Adrenal gland (tissue), 12 donors: ENCODE measurements around the gene PKNOX1. TPM values are rescaled to one million over a fixed set of nuclear protein-coding genes. Genes with fewer than 3 reads are reported as not detected.
A peak's percentile ranks its signal among the peaks of the same experiment; 100 is the strongest.

Experiments used
- DNase-seq, 7 donors: peaks; one replicate each; pipeline ENCODE4 v3.0.0-alpha.2; 2019 to 2020
- H3K27ac ChIP-seq, 5 donors: fragments of 200-600 bp; sonication (generic) in 4 of 5; 1 replicate in 3 of 5; 2 replicates in 2 of 5; pipeline versions ENCODE4 v1.5.1 to v1.8.0; 2016 to 2020; ENCODE audit warnings: mild to moderate bottlenecking in 1 of 5
- H3K27me3 ChIP-seq: fragments of 200-600 bp; 2 replicates; pipeline ENCODE4 v1.8.0; 2021
- H3K36me3 ChIP-seq, 2 donors: fragments of 200-600 bp; replicated peaks in 1 of 2; 1 replicate in 1 of 2; 2 replicates in 1 of 2; pipeline versions ENCODE4 v1.5.1 to v1.8.0; 2018 to 2022
- H3K4me1 ChIP-seq, 2 donors: fragments of 200-600 bp; replicated peaks in 1 of 2; 1 replicate in 1 of 2; 2 replicates in 1 of 2; pipeline versions ENCODE4 v1.5.1 to v1.8.0; 2018 to 2021
- H3K4me3 ChIP-seq, 4 donors: fragments of 200-600 bp; sonication (generic) in 3 of 4; one replicate each; pipeline ENCODE4 v1.5.1; 2016 to 2018
- H3K9me3 ChIP-seq, 3 donors: fragments of 200-600 bp; sonication (generic) in 1 of 3; replicated peaks in 1 of 3; 1 replicate in 2 of 3; 2 replicates in 1 of 3; pipeline versions ENCODE4 v1.5.1 to v1.8.0; 2016 to 2021
- POLR2A ChIP-seq, 2 donors: fragments of 450-650 bp; IDR thresholded peaks; one replicate each; pipeline ENCODE4 v1.6.1; 2017; ENCODE audit warnings: antibody characterized with exemption in 2 of 2, mild to moderate bottlenecking in 2 of 2, moderate library complexity in 1 of 2
- WGBS, 4 donors: extraction: QIAGEN DNeasy Blood & Tissue Kit in 2 of 4; methylation state at CpG; one replicate each; pipeline versions ENCODE4 v1.1.5 to v1.1.7; 2013 to 2017; 5-methylcytosine and 5-hydroxymethylcytosine counted together
- intact Hi-C, 2 donors: fragments of 100-400 bp; cut with DNase I; formaldehyde crosslinking; loops; one replicate each; pipeline versions ENCODE4 v1.14.1 to v1.15.0; 2022 to 2023
- polyA plus RNA-seq, 3 donors: library from polyadenylated mRNA; stranded (reverse); fragments of 200-250 nt in 2 of 3; fragments of 350-450 nt in 1 of 3; fragmentation: Illumina TruSeq in 1 of 3; extraction: RNeasy Lipid Tissue Mini Kit (QIAGEN cat#74804) in 1 of 3; gene quantifications; one replicate each; pipeline ENCODE4 v1.2.3, GENCODE V29; 2013 to 2014
- total RNA-seq, 9 donors: library from RNA; depleted of rRNA in 4 of 9; stranded (reverse); fragments of >200 nt in 4 of 9; fragments of 120-200 nt in 1 of 9; fragmentation: NEBNext Ultra II Directional in 1 of 9; extraction: Animal tissue kit (Norgen Biotek cat#: 25700) in 1 of 9; gene quantifications; one replicate each; pipeline versions ENCODE4 v1.1.0 to v1.2.4, GENCODE V29; 2013 to 2023
- TF ChIP-seq, protein P1 (sequence below), 6 experiments: fragments of 450-650 bp in 4 of 6; fragments of 200-600 bp in 2 of 6; sonication (generic) in 1 of 6; IDR thresholded peaks; 1 replicate in 5 of 6; 2 replicates in 1 of 6; pipeline versions ENCODE4 v1.5.1 to v1.8.0; 2016 to 2021; ENCODE audit warnings: antibody characterized with exemption in 6 of 6, mild to moderate bottlenecking in 2 of 6, moderate library complexity in 1 of 6
- donor health status: healthy with polysubstance abuse.
- donor health status: Bipolar disorder and iron deficiency.
- donor health status: DM: yes; HTN: yes; CAD: no.
- donor health status: DM: no; HTN: no; CAD: no.
- donor health status: DM: no; HTN: no; CAD: no.
- donor health status: DM: yes; HTN: yes; CAD: no.

Gene PKNOX1
- total and polyA plus RNA-seq, 12 donors = 8.2 to 21.7 (median 12.6) TPM

DNA sequence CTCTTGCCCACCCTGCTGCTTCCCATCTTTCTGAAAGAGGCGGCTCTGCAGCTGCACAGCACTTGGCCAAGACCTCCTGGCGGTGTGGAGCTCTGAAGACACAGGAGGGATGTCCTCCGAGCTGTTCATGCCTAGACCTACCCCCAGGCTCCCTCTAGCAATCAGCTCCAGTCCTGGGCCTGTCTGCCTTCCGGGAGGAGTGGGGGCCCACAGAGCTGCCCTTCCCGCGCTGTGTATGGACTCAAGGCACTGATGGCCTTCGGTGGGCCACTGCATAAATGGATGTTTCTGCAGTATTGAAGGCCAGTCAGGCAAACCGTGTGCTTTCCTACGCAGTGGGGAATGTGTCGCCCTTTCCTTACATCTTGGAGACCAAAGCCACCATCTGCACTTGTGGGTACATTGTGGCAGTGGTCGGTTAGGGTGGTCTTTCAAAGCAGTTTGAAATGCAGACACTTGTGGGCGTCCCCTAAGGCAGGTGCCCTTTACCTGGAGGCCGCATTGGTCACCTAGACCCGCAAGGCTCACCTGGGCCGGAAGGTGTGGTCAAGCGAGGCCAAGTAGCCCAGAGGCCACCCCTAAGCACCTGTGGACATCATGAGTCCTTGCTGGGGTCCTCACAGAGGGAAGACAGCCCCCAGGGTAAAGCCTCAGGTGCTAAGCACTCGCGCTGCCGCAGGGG, 912 bp upstream of the PKNOX1 start:
- H3K27ac ChIP-seq = peak overlapping the region in 4 of 5 donors; percentile 2 to 87 (median 68)
- no peaks in the 10 kb centered on the region for H3K36me3 ChIP-seq
- WGBS, 4 donors = 58 to 89% (median 64%) methylated on average over 15 to 19 of the region's 19 CpGs
- TF ChIP-seq POLR2A (IDR thresholded peaks at IDR 0.05) = no peak
- TF ChIP-seq, protein P1, sequence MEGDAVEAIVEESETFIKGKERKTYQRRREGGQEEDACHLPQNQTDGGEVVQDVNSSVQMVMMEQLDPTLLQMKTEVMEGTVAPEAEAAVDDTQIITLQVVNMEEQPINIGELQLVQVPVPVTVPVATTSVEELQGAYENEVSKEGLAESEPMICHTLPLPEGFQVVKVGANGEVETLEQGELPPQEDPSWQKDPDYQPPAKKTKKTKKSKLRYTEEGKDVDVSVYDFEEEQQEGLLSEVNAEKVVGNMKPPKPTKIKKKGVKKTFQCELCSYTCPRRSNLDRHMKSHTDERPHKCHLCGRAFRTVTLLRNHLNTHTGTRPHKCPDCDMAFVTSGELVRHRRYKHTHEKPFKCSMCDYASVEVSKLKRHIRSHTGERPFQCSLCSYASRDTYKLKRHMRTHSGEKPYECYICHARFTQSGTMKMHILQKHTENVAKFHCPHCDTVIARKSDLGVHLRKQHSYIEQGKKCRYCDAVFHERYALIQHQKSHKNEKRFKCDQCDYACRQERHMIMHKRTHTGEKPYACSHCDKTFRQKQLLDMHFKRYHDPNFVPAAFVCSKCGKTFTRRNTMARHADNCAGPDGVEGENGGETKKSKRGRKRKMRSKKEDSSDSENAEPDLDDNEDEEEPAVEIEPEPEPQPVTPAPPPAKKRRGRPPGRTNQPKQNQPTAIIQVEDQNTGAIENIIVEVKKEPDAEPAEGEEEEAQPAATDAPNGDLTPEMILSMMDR (IDR thresholded peaks at IDR 0.05) = peak in 1 of 6 experiments; percentile 47
- H3K4me3 ChIP-seq = peak overlapping the region in 2 of 4 donors; percentile 53 to 97
- H3K27me3 ChIP-seq = no peaks in the 10 kb centered on the region
- intact Hi-C loops = no loop called here
- no peaks in the 10 kb centered on the region for H3K9me3 ChIP-seq
- H3K4me1 ChIP-seq = peaks cover 11 to 16% of the 10 kb centered on the region in 2 donors
- peak in 4 of 7 donors; percentile 19 to 38 (median 30) for DNase-seq

DNA sequence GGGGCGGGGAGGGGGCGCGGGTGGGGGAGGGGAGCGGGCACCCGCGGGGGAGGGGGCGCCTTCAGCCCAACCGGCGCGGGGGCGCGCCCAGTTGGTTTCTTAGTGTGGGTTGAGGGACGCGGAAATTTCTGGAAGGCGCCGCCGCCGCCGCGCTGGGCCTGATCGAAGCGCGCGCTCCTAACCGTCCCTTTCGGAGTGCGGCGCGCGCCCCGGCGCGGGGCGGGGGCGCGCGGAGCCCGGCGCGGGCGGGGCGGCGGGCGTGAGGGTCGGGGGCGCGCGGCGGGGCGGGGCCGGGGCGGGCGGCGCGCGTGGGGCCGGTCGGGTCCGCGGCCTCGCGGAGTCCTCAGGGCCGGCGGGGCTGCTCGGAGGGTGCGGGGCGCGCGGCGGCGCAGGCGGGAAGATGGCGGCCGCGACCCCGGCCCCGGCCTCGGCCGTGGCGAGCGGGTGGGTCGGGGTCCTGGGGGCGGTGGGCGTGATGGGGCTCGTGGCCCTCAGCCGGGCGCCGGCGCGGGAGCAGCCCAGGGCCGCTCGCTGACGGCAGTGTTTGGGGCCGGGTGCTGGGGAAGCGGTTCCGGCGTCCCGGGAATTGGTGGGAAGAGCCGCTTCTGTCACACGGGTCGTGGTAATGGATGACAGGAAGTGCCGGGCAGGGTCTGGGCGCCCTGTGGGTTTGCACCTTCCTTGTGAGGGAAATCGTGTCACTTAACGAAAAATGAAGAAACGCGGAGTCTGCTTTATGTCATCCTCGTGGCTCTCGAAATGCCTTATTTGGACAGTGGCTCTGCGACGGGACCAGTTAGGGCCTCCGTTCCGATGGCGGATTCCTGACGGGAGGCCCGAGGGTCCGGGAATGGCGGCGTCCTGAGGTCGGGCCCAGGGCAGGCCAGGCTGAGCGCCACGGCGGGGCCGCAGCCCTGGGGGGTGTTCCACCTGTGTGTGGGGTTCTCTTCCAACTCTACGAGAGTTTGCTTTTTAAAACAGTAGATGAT, 764 bp downstream of the PKNOX1 start:
- Histone ChIP-seq H3K4me1 (peaks cover 11 to 16% of the 10 kb centered on the region in 2 donors), H3K4me3 (peak overlapping the region in 3 of 4 donors; percentile 45 to 97 (median 60)), H3K27ac (peak overlapping the region; percentile 91 to 100 (median 96)), H3K9me3 (no peaks in the 10 kb centered on the region), H3K36me3 (no peaks in the 10 kb centered on the region), H3K27me3 (no peaks in the 10 kb centered on the region)
- DNase-seq = peak in 6 of 7 donors; percentile 55 to 78 (median 65)
- 0 to 2% (median 1%) methylated on average over 18 to 123 of the region's 125 CpGs for WGBS, 4 donors
- intact Hi-C loops = no loop called here
- TF ChIP-seq, protein P1 (IDR thresholded peaks at IDR 0.05) = no peak
- TF ChIP-seq POLR2A (IDR thresholded peaks at IDR 0.05) = peak; percentile 0 to 27

DNA sequence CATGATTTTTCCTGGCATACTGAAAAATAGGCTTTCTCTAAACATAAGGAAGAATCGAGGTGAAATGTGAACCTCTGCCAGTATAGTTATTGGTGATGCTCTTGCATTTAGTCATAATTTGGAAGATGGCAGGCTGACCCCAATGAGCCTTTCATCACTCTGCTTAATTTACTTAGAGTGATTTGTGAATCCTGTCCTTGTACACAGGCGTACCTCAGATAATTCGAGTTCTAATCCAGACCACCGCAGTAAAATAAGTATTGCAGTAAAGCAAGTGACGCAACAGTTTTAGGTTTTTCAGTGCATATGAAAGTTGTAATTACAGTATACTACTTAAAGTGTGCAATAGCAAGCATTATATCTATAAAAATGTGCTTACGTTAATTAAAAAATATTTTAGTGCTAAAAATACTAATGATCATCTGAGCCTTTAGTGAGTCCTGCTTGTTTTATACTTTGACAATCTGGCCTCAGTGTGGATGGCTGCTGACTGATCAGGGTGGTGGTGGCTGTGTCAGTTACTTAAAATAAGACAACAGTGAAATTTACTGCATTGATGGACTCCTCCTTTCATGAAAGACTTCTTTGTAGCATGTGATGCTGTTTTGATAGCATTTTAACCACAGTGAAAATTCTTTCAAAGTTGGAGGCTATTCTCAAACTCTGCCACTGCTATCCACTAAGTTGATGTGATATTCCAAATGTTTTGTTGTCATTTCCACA, 1.7 kb downstream of the PKNOX1 start:
- WGBS, 4 donors = 31 to 42% (median 36%) methylated on average over 6 of the region's 6 CpGs
- DNase-seq = no peak
- peaks cover 13 to 16% of the 10 kb centered on the region in 2 donors for H3K4me1 ChIP-seq
- H3K4me3 ChIP-seq = peak overlapping the region in 3 of 4 donors; percentile 45 to 97 (median 60)
- H3K36me3 ChIP-seq = no peaks in the 10 kb centered on the region
- peak overlapping the region; percentile 91 to 100 (median 95) for H3K27ac ChIP-seq
- intact Hi-C loops = no loop called here
- no peaks in the 10 kb centered on the region for H3K27me3 ChIP-seq
- TF ChIP-seq, protein P1 (IDR thresholded peaks at IDR 0.05) = no peak
- TF ChIP-seq POLR2A (IDR thresholded peaks at IDR 0.05) = no peak
- no peaks in the 10 kb centered on the region for H3K9me3 ChIP-seq
